Mucosa of rectum (tissue), 2 donors: ENCODE measurements around the gene C4orf36.

Experiments used
- H3K27ac ChIP-seq, 2 donors: one replicate each; pipeline ENCODE4 v1.7.0; 2013; ENCODE audit warnings: inconsistent platforms in 2 of 2, low read depth in 2 of 2, low read length in 2 of 2
- H3K27me3 ChIP-seq, 2 donors: one replicate each; pipeline ENCODE4 v1.7.0; 2013; ENCODE audit warnings: low read length in 2 of 2; ENCODE audit not compliant: control insufficient read depth in 2 of 2, insufficient read depth in 2 of 2
- H3K36me3 ChIP-seq, 2 donors: one replicate each; pipeline ENCODE4 v1.7.0; 2013; ENCODE audit warnings: low read length in 2 of 2; ENCODE audit not compliant: control insufficient read depth in 2 of 2, insufficient read depth in 2 of 2
- H3K4me1 ChIP-seq, 2 donors: one replicate each; pipeline ENCODE4 v1.7.0; 2013; ENCODE audit warnings: low read length in 2 of 2, mild to moderate bottlenecking in 1 of 2; ENCODE audit not compliant: control insufficient read depth in 2 of 2, insufficient read depth in 2 of 2
- H3K4me3 ChIP-seq, 2 donors: one replicate each; pipeline ENCODE4 v1.7.0; 2013; ENCODE audit warnings: low read length in 2 of 2
- H3K9ac ChIP-seq, 2 donors: one replicate each; pipeline ENCODE4 v1.7.0; 2013; ENCODE audit warnings: low read length in 2 of 2, low read depth in 1 of 2, mild to moderate bottlenecking in 1 of 2
- H3K9me3 ChIP-seq, 2 donors: one replicate each; pipeline ENCODE4 v1.7.0; 2013; ENCODE audit warnings: low read length in 2 of 2; ENCODE audit not compliant: control insufficient read depth in 2 of 2
- donor health status: healthy.
- donor health status: Normal muscosa, but diverticular disease.

The C4orf36 gene

DNA sequence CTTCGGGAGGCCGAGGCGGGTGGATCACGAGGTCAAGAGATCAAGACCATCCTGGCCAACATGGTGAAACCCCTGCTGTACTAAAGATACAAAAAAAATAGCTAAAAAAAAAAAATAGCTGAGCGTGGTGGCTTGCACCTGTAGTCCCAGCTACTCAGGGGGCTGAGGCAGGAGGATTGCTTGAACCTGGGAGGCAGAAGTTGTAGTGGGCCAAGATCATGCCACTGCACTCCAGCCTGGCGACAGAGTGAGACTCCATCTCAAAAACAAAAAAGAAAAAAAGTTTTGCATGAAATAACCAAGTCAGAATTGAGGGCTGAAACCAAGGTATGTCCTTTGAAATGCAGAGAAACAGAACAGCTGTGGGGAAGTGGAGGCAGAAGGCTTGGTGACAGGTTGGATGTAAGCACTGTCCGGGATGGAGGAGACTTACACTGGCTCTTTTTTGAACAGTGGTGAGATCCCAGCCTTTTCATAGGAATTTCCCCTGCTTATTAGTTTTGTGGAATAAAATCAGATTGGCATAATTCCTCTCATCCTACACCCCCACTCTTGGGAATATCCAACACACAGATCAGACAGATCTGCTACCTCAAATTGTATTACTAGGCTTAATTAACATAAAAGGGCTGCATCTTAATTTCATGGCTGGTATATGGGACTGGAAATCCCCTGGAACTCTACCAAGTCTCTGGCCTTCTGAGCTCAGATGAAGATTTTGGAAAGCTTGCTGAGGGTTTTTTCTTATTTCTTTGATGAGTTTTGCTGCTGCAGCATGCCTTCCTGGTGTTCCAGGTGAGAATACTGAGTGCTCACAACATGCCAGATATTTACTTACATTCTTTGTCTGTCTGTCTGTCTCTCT, 18.8 kb upstream of the C4orf36 start:
- H3K9me3 ChIP-seq, result no peaks in the 10 kb centered on the region
- H3K27me3 ChIP-seq, result no peaks in the 10 kb centered on the region
- H3K9ac ChIP-seq, result no peak overlapping the region
- no peaks in the 10 kb centered on the region for H3K4me1 ChIP-seq
- no peak overlapping the region for H3K27ac ChIP-seq
- peaks cover 2 to 6% of the 10 kb centered on the region in 2 donors for H3K36me3 ChIP-seq
- no peak overlapping the region for H3K4me3 ChIP-seq

DNA sequence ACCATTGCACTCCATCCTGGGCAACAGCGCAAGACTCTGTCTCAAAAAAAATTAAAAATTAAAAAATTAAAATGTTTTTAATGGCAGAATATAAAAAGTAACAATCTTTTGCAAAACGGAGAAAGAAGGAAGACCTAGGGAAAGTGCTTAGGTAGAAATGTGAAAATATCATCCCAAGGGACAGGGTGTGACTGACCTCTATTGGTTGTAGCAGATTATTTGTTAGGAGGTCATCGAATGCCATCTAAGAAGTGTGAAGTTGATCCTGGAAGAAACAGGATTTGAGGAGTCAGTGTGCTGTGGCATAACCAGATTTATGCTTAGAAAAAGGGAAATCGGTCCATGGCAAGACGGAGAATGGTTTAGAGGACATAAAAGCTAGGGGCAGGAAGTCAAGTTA, 18.1 kb upstream of the C4orf36 start:
- Histone ChIP-seq H3K4me3 (no peak overlapping the region), H3K27me3 (no peaks in the 10 kb centered on the region), H3K27ac (no peak overlapping the region), H3K4me1 (no peaks in the 10 kb centered on the region), H3K9ac (no peak overlapping the region), H3K9me3 (no peaks in the 10 kb centered on the region), H3K36me3 (peaks cover 2 to 6% of the 10 kb centered on the region in 2 donors)

GRCh38 chr4:86909546-86910295, 17.5 kb upstream of the C4orf36 start:
- H3K36me3 ChIP-seq, result peaks cover 2 to 3% of the 10 kb centered on the region in 2 donors
- no peak overlapping the region for H3K9ac ChIP-seq
- no peaks in the 10 kb centered on the region for H3K9me3 ChIP-seq
- H3K4me1 ChIP-seq, result no peaks in the 10 kb centered on the region
- no peaks in the 10 kb centered on the region for H3K27me3 ChIP-seq
- no peak overlapping the region for H3K27ac ChIP-seq
- no peak overlapping the region for H3K4me3 ChIP-seq

- H3K9me3 ChIP-seq, result no peaks in the 10 kb centered on the region
- no peaks in the 10 kb centered on the region for H3K4me1 ChIP-seq
- H3K36me3 ChIP-seq, result peaks cover 2% of the 10 kb centered on the region in 2 donors
- H3K27me3 ChIP-seq, result no peaks in the 10 kb centered on the region
- no peak overlapping the region for H3K27ac ChIP-seq
- H3K4me3 ChIP-seq, result no peak overlapping the region
- H3K9ac ChIP-seq, result no peak overlapping the region
Observed at GRCh38 chr4:86908251-86908657, 16.0 kb upstream of the C4orf36 start.

- Histone ChIP-seq H3K27ac (no peak overlapping the region), H3K4me1 (no peaks in the 10 kb centered on the region), H3K9me3 (no peaks in the 10 kb centered on the region), H3K4me3 (no peak overlapping the region), H3K9ac (no peak overlapping the region), H3K36me3 (no peaks in the 10 kb centered on the region), H3K27me3 (no peaks in the 10 kb centered on the region)
Observed at GRCh38 chr4:86901864-86902263, 9.6 kb upstream of the C4orf36 start.

DNA sequence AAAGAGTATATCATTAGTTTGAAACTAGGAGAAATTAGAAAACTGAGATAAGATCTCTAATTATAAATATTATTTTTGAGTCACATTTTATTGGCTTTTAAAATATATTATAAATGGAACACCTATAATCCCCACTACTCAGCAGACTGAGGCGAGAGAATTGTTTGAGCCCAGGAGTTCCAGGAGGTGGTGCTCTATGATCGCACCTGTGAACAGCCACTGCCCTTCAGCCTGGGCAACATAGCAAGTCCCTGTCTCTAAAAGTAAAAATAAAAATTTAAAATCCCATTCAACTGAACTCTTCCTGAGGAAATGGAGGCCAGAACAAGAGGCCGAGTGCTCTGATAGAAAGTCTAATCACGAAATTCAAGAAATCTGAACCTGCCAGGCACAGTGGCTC, 6.3 kb upstream of the C4orf36 start:
- Histone ChIP-seq H3K9me3 (no peaks in the 10 kb centered on the region), H3K4me1 (no peaks in the 10 kb centered on the region), H3K36me3 (no peaks in the 10 kb centered on the region), H3K4me3 (no peak overlapping the region), H3K27me3 (no peaks in the 10 kb centered on the region), H3K9ac (no peak overlapping the region), H3K27ac (no peak overlapping the region)

DNA sequence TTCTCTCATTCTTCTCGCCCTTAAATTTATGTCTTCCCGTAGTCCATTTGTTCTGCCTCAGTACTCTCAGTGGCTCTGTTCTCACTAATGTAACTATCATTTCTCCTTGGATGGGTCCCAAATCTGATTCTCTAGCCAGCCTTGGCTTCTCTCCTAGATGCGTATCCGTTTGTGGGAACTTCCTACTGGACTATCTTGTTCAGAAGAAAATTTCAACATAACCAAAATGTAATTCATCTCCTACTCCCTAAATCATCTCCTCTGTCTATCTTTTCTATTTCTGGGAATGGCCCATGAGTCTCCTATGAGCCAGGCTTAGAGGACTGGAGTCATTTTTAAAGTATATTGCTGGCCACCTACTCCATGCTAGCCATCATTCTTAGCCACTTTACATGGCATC, 4.4 kb upstream of the C4orf36 start:
- Histone ChIP-seq H3K9me3 (no peaks in the 10 kb centered on the region), H3K27me3 (no peaks in the 10 kb centered on the region), H3K36me3 (no peaks in the 10 kb centered on the region), H3K9ac (no peak overlapping the region), H3K4me3 (no peak overlapping the region), H3K27ac (no peak overlapping the region), H3K4me1 (peaks cover 4 to 5% of the 10 kb centered on the region in 2 donors)

DNA sequence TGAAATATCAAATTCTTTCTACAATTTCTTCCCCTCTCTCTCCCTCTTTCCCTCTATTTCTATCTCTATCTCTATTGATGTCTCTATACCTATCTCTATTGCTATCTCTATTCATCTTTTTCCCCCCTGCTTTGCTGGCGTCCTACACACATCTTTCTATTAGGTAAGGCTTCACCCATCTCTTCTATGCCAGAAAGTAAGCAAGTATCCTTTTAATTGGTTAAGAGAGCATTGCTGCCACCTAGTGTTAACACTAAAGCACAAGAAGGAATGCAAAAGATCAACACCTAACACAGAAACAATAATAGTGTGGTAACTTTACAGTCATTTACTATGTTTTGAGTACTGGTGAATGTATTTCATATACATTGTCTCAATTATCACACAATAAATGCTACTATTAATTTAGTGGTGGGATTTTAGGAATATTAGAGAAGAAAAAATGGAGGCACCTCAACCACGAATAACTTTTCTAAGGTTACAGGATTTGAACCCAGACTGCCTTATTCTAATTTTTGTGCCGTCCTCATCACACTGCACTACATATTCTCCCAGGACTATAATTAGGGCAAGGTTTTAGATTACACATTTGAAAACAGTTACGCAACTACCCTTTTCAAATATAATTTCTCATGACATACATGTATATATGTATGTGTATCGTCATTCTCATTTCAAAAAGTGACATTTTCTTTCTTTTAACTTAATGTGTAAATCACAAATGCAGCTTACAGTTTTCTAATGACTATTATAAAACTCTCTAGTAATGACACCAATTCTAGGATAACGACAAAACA, 3.7 kb upstream of the C4orf36 start:
- no peak overlapping the region for H3K27ac ChIP-seq
- H3K9ac ChIP-seq, result no peak overlapping the region
- H3K36me3 ChIP-seq, result no peaks in the 10 kb centered on the region
- H3K4me1 ChIP-seq, result peaks cover 7 to 9% of the 10 kb centered on the region in 2 donors
- no peak overlapping the region for H3K4me3 ChIP-seq
- no peaks in the 10 kb centered on the region for H3K27me3 ChIP-seq
- H3K9me3 ChIP-seq, result no peaks in the 10 kb centered on the region

GRCh38 chr4:86894455-86894854, 2.2 kb upstream of the C4orf36 start:
- Histone ChIP-seq H3K27me3 (no peaks in the 10 kb centered on the region), H3K9ac (no peak overlapping the region), H3K36me3 (no peaks in the 10 kb centered on the region), H3K9me3 (no peaks in the 10 kb centered on the region), H3K4me1 (peaks cover 7 to 9% of the 10 kb centered on the region in 2 donors), H3K27ac (no peak overlapping the region), H3K4me3 (no peak overlapping the region)

- H3K9me3 ChIP-seq, result no peaks in the 10 kb centered on the region
- no peaks in the 10 kb centered on the region for H3K36me3 ChIP-seq
- no peak overlapping the region for H3K9ac ChIP-seq
- no peaks in the 10 kb centered on the region for H3K27me3 ChIP-seq
- H3K4me1 ChIP-seq, result peaks cover 7 to 9% of the 10 kb centered on the region in 2 donors
- no peak overlapping the region for H3K27ac ChIP-seq
- H3K4me3 ChIP-seq, result peak overlapping the region in 1 of 2 donors; percentile 77
Observed at GRCh38 chr4:86893136-86893535, 914 bp upstream of the C4orf36 start.
